Endothelial cell (in vitro differentiated cells): Measurements from ENCODE around the gene CREB5. TPM values are rescaled to one million over a fixed set of nuclear protein-coding genes. Genes with fewer than 3 reads are reported as not detected.

Experiments used
- DNase-seq: peaks from one replicate; pipeline ENCODE4 v3.0.0; 2021; ENCODE audit warnings: low spot score
- H3K27ac Mint-ChIP-seq: one replicate; pipeline ENCODE4 v1.8.0; 2021; ENCODE audit warnings: mixed read lengths, inconsistent platforms; ENCODE audit not compliant: unreplicated experiment
- H3K27me3 Mint-ChIP-seq: one replicate; pipeline ENCODE4 v1.8.0; 2021; ENCODE audit warnings: mild to moderate bottlenecking, moderate library complexity, mixed read lengths, inconsistent platforms; ENCODE audit not compliant: unreplicated experiment
- H3K36me3 Mint-ChIP-seq: one replicate; pipeline ENCODE4 v1.8.0; 2021; ENCODE audit warnings: mild to moderate bottlenecking, low read depth, mixed read lengths, inconsistent platforms; ENCODE audit not compliant: unreplicated experiment
- H3K4me1 Mint-ChIP-seq: one replicate; pipeline ENCODE4 v1.8.0; 2021; ENCODE audit warnings: mild to moderate bottlenecking, mixed read lengths, inconsistent platforms; ENCODE audit not compliant: unreplicated experiment
- H3K4me3 Mint-ChIP-seq: one replicate; pipeline ENCODE4 v1.8.0; 2021; ENCODE audit warnings: mild to moderate bottlenecking, mixed read lengths, inconsistent platforms; ENCODE audit not compliant: unreplicated experiment
- H3K9me3 Mint-ChIP-seq: one replicate; pipeline ENCODE4 v1.8.0; 2021; ENCODE audit warnings: mixed read lengths, inconsistent platforms; ENCODE audit not compliant: unreplicated experiment
- total RNA-seq: library from RNA; stranded (reverse); fragmentation: NEBNext Ultra II Directional; extraction: Animal tissue kit (Norgen Biotek cat#: 25700); gene quantifications from one replicate; pipeline ENCODE4 v1.2.1, GENCODE V29; 2021; ENCODE audit not compliant: unreplicated experiment
- TF ChIP-seq, protein P1 (sequence below): fragments of 200-600 bp; sonication (generic); IDR thresholded peaks from one replicate; pipeline ENCODE4 v1.5.0; 2021; ENCODE audit warnings: antibody characterized with exemption; ENCODE audit not compliant: unreplicated experiment

The CREB5 gene
- total RNA-seq, 1 donor from 2014 or later, result 5.6 TPM

DNA sequence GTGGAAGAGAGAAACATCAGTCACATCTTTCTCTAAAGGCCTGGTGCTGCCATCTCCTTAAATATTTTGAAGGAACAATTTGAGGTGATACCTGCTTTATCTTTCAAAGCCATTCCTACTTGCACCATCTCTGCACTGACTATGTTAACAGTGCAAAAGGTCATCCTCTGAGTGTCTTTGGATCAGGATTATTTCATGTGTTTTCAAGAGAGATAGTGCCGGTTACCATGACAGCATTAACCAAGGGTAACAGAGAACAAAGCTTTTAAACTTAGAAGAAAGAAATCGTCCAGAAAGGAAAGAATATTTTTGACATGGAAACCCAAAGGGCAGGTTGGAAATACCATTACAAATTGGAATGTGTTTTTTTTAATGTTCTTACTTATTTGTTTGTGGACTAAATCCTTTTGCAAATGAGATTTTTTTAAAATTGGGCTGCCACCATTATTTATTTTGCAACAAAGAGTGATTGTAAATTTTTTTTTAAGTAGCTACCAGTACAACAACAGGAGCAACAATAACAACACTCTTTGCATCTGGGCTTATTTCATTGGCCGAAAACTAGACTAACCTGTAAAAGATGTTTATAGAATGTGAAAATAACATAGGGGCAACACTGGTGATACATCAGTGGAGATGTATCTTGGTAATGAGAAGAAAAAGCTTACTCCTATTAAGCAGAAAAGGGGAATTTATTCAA is 234.2 kb downstream of the CREB5 start:
- H3K9me3 Mint-ChIP-seq, result no peaks in the 10 kb centered on the region
- H3K4me1 Mint-ChIP-seq, result no peaks in the 10 kb centered on the region
- no peak overlapping the region for H3K27ac Mint-ChIP-seq
- H3K27me3 Mint-ChIP-seq, result no peaks in the 10 kb centered on the region
- no peak overlapping the region for H3K4me3 Mint-ChIP-seq
- TF ChIP-seq, protein P1, sequence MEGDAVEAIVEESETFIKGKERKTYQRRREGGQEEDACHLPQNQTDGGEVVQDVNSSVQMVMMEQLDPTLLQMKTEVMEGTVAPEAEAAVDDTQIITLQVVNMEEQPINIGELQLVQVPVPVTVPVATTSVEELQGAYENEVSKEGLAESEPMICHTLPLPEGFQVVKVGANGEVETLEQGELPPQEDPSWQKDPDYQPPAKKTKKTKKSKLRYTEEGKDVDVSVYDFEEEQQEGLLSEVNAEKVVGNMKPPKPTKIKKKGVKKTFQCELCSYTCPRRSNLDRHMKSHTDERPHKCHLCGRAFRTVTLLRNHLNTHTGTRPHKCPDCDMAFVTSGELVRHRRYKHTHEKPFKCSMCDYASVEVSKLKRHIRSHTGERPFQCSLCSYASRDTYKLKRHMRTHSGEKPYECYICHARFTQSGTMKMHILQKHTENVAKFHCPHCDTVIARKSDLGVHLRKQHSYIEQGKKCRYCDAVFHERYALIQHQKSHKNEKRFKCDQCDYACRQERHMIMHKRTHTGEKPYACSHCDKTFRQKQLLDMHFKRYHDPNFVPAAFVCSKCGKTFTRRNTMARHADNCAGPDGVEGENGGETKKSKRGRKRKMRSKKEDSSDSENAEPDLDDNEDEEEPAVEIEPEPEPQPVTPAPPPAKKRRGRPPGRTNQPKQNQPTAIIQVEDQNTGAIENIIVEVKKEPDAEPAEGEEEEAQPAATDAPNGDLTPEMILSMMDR, result no peak
- H3K36me3 Mint-ChIP-seq, result no peaks in the 10 kb centered on the region
- DNase-seq, result no peak

DNA sequence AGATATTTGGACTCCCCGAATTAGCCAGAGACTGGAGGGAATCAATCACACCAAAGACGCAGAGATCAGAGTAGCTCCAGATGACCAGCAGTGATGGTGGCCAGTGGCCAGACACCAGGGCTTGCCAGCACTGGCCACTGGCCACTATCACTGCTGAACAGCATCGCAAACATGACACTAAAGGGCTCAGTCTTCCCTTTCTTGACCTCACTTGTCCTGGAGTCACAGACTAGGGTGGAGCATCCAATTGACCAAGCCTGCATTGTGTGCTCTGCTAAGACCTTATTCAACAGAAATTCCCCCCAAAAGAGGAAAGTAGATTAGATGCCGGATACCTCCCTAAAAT is 234.7 kb downstream of the CREB5 start:
- no peaks in the 10 kb centered on the region for H3K9me3 Mint-ChIP-seq
- TF ChIP-seq, protein P1, result no peak
- H3K27ac Mint-ChIP-seq, result no peak overlapping the region
- DNase-seq, result no peak
- H3K4me3 Mint-ChIP-seq, result no peak overlapping the region
- H3K36me3 Mint-ChIP-seq, result no peaks in the 10 kb centered on the region
- no peaks in the 10 kb centered on the region for H3K27me3 Mint-ChIP-seq
- H3K4me1 Mint-ChIP-seq, result no peaks in the 10 kb centered on the region

DNA sequence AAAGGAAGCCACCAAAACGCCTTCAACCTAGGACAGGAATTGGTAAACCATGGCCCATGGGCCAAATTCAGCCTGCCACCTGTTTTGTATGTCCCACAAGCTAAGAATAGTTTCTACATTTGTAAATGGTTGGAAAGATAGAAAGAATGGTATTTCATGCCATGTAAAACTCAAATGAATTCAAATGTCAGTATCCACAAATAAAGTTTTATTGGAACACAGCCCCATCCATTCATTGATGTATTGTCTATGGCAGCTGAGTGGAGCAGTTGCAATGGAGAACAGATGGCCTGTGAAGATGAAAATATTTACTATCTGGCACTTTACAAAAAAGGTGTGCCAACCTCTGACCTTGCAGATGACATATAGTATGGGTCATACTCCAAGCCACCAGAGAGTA is 236.9 kb downstream of the CREB5 start:
- Mint-ChIP-seq H3K4me3 (no peak overlapping the region), H3K36me3 (no peaks in the 10 kb centered on the region), H3K27ac (no peak overlapping the region), H3K27me3 (no peaks in the 10 kb centered on the region), H3K9me3 (no peaks in the 10 kb centered on the region), H3K4me1 (no peaks in the 10 kb centered on the region)
- TF ChIP-seq, protein P1, result no peak
- DNase-seq, result no peak

DNA sequence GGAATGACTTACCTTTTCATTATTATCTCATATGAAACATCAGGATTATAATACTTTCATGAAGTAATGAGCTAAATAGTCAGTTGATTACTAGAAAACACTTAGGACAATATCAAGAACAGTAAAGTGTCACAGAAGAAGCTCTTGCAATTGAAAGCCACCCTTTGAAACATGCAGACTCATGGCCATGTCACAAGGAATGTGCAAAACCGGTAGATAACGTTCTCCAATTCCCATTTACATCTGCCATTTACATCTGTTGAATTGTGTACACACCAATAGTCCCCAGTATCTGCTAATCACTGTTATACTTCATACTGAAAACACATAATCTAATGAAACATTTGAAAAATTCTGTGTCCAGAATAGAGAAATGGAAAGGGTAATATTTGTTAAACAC is 237.5 kb downstream of the CREB5 start:
- DNase-seq, result no peak
- no peak overlapping the region for H3K4me3 Mint-ChIP-seq
- H3K27ac Mint-ChIP-seq, result no peak overlapping the region
- TF ChIP-seq, protein P1, result no peak
- H3K9me3 Mint-ChIP-seq, result no peaks in the 10 kb centered on the region
- no peaks in the 10 kb centered on the region for H3K4me1 Mint-ChIP-seq
- H3K36me3 Mint-ChIP-seq, result no peaks in the 10 kb centered on the region
- H3K27me3 Mint-ChIP-seq, result no peaks in the 10 kb centered on the region

DNA sequence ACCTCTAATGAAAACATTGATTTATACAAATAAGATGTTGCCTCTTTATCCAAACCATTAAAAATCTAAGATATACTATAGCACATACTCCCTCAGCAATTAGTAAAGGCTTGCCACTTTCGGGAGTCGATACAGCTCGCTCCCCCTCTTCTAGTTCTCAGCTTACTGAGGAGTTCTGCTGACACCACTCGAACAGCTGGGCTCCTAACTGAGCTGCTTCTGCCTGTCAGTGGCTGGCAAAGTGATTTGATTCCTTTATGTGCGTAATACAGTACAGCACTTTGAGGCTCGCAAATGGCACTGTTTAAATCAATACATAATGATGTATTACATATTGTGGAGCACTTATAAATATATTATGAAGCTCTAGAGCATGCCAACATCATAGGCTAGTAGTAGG is 241.8 kb downstream of the CREB5 start:
- Mint-ChIP-seq H3K27ac (no peak overlapping the region), H3K4me1 (no peaks in the 10 kb centered on the region), H3K9me3 (no peaks in the 10 kb centered on the region), H3K4me3 (no peak overlapping the region), H3K27me3 (no peaks in the 10 kb centered on the region), H3K36me3 (no peaks in the 10 kb centered on the region)
- no peak for DNase-seq
- TF ChIP-seq, protein P1, result no peak
